ENCODE measurements around the gene SLC2A10. TPM values are rescaled to one million over a fixed set of nuclear protein-coding genes. Genes with fewer than 3 reads are reported as not detected.

The SLC2A10 gene
- total and polyA plus RNA-seq, 10 of the 15 experiments (the other 5 are each of a cell fraction or from before 2014, with no cell fraction given), result not detected

GRCh38 chr20:46710153-46710913 is 884 bp downstream of the SLC2A10 start:
- ChIA-PET RAD21 (ENCODE audit: unreplicated experiment) (no interaction called here), SMC1A (ENCODE audit: uncharacterized antibody, unreplicated experiment) (interaction anchor here (0.6 kb wide), 1 partner anchor 52 kb away, joined by 3 read pairs; no protein-coding TSS in a partner anchor), CTCF (no interaction called here), POLR2A (no interaction called here)
- DNase-seq (ENCODE audit: low read depth, low spot score), result no peak
- no peaks in the 10 kb centered on the region for H4K20me1 ChIP-seq (ENCODE audit: control insufficient read depth, insufficient read depth)
- H3K27ac ChIP-seq (ENCODE audit: control insufficient read depth, insufficient read depth), result no peak overlapping the region
- no peaks in the 10 kb centered on the region for H3K36me3 ChIP-seq (ENCODE audit: control insufficient read depth in 2 of 2, insufficient read depth in 2 of 2, low read length in 1 of 2)
- intact Hi-C loops (cut with micrococcal nuclease; ENCODE audit: unreplicated experiment) (no loop called here), in situ Hi-C loops (cut with MboI) (no loop called here)
- peaks cover 3 to 11% of the 10 kb centered on the region in 2 experiments for H3K27me3 ChIP-seq (replicated peaks in 1 of 2; ENCODE audit: control insufficient read depth in 2 of 2, insufficient read depth in 2 of 2, low read length in 1 of 2)
- FAIRE-seq, result no peak
- no peak overlapping the region for H3K9ac ChIP-seq (ENCODE audit: control insufficient read depth, insufficient read depth, low read length)
- H3K79me2 ChIP-seq (ENCODE audit: control insufficient read depth, insufficient read depth, low read length), result no peaks in the 10 kb centered on the region
- no peak overlapping the region for H2AFZ ChIP-seq (ENCODE audit: control insufficient read depth, low read depth, low read length)
- no peaks in the 10 kb centered on the region for H3K4me1 ChIP-seq (ENCODE audit: control insufficient read depth, insufficient read depth, low read length)
- no peak overlapping the region for H3K4me2 ChIP-seq (ENCODE audit: control insufficient read depth, insufficient read depth)
- no peak overlapping the region for H3K4me3 ChIP-seq
- peaks cover 2% of the 10 kb centered on the region; the same call in 1 of the 3 replicates for H3K9me3 ChIP-seq (replicated peaks; ENCODE audit: control insufficient read depth, insufficient read depth, low read length)
- TF ChIP-seq, protein P1, sequence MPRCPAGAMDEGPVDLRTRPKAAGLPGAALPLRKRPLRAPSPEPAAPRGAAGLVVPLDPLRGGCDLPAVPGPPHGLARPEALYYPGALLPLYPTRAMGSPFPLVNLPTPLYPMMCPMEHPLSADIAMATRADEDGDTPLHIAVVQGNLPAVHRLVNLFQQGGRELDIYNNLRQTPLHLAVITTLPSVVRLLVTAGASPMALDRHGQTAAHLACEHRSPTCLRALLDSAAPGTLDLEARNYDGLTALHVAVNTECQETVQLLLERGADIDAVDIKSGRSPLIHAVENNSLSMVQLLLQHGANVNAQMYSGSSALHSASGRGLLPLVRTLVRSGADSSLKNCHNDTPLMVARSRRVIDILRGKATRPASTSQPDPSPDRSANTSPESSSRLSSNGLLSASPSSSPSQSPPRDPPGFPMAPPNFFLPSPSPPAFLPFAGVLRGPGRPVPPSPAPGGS (IDR thresholded peaks at IDR 0.05; ENCODE audit: borderline replicate concordance, insufficient read depth, low read depth, low read length, poor library complexity, severe bottlenecking), result no peak
- no peak for TF ChIP-seq NKRF (conservative IDR thresholded peaks at IDR 0.05)
- 39% methylated on average over 22 of the region's 22 CpGs for WGBS (ENCODE audit: insufficient coverage, insufficient replicate concordance, low lambda C conversion rate, missing lambda C conversion rate)
- BruUV-seq (replicated peaks), result no TSS peak
- no peak for ATAC-seq

Measured in GM12878 (cell line).